NCI-H128 (cell line): ENCODE data around the gene HPN.

Experiments used
- DNase-seq: peaks from one replicate; lab custom pipeline; 2025; ENCODE audit not compliant: unreplicated experiment; lab: John Stamatoyannopoulos, UW

Gene HPN

DNA sequence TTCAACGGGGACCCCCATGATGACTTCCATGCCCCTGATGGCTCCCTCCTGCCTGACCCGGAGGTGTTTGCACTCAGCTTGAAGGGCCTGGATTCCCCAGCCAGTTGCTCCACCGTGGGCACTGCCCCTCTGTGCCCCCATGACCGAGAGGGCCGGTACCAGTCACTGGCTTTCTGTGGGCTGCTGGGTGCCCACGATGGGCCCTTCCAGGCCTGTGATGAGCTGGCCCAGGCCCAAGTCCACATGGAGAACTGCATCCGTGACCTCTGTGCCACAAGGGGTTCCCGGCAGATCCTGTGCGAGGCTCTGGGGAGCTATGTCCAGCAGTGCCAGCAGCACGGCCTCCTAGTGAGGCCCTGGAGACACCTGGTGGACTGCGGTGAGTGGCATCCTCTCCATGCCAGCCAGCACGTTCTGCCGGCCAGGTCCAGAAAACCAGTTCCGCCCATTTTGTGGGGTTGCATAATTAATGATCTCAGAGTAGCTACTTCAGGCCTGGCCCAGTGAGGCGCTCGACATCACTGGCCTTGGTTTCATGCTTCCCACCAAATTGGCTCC is 39.2 kb downstream of the HPN start:
- no peak for DNase-seq

DNA sequence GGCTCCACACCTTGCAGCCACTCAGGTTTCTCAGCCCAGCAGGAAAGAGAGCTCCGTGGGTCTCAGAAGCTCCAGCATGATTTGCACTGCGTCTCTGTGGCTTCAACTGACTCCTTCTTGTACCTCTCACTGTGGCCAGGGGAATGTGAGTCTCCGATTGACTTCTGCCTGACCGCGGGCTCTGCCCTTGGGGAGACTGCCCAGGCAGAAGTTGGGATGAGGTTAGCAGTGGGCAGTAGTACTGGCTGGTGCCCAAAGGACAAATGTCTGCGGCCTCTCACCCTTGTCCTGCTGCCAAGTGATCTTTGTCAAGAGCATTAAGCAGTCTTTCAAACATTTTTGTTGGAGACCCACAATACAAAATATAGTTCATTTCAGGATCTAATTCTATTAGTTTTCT is 39.7 kb downstream of the HPN start:
- no peak for DNase-seq

DNA sequence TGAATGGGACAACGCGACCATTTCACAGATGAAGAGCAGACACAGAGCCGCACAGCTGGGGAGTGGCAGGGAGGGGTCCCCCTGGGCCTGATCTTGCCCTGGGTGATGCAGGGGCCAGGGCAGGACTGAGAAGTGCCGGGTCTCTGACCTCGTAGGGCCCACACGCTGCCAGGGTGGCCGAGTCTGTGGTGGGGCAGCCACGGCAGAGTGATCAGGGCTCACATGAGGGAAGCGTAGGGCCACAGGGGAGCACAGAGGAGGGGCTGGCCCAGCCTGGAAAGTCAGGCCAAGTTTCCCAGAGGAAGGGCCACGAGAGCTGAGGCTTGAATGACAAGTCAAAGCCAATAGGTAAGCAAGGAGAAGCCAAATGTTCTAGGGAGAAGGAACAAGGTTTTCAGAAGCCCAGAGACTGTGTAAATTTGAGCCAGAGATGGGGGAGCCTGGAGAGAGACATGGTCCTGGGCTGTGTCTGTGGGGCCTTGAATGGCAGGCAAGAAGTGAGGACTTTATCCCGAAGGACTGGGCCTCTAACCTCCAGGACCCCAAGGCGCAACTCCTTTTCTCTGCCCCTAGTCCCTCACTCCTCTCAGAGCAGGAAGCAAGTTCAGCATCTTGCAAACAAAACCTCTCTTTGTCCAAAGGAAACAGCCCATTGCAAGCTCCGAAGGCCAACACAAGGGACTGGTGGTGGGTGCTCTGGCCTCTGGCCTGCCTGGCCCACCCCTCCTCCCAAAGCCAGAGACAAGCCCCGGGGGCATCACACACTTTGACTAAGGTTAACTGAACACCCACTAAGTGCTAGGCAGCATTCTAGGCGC is 42.4 kb downstream of the HPN start:
- DNase-seq: no peak

DNA sequence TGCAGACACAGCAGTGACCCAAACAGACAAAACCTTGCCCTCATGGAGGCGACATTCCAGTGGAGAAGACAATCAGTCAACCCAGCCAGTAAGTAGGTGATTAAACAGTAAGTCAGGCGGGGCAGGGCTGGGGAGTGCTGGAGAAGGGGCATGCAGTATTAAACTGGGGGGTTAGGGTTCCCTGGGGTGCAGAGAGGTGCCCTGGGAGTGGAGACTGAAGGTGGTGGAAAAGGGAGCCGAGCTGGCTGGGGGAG is 42.9 kb downstream of the HPN start:
- DNase-seq: no peak

DNA sequence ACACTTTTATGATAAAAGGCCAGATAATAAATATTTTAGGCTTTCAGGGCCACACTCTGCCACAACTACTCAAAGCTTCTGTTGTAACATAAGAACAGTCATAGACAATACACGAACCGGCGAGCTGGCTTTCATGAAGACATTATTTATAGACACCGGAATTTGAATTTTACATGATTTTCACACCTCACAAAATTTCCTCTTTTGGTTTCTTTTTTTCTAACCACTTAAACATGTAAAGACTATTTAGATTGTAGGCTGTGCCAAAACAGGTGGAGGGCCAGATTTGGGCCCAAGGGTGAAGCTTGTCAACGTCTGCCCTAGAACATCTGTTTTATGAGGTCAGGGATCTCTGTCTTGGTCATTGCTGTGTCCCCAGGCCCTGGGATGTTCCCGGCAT is 44.4 kb downstream of the HPN start:
- no peak for DNase-seq

DNA sequence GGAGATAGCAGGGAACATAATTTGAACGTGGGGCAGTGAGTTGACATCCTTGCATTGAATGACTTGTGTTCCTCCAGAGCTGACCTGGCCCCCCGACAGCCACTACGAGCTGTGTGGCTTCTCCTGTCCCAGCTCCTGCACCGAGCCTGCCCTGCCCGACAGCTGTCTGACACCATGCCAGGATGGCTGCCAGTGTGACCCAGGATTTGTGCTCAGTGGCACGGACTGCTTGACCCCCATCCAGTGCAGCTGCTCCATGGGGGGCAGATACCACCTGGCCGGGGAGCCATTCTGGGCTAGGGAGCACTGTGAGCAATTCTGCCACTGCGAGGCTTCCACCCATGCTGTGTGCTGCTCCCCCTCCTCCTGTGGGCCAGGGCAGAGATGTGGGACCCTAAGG is 44.9 kb downstream of the HPN start:
- no peak for DNase-seq

DNA sequence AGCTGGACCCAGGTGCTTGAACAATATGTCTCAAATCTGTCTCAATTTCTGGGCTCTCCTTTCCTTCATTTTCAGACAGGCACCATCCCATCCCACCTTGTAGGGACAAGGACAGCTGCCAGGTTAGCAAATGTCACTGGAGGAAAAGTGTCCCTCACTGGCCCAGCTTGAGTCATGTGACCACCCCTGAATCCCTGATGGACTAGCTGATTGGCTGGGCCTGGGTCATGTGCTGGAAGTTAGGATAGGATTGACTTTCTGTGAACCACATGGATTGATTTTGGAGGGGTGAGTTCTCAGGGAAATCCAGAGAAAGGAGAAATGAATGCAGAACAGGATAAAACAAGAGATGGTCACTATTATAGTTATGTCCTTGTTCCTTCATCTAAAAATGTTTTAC is 45.9 kb downstream of the HPN start:
- no peak for DNase-seq

DNA sequence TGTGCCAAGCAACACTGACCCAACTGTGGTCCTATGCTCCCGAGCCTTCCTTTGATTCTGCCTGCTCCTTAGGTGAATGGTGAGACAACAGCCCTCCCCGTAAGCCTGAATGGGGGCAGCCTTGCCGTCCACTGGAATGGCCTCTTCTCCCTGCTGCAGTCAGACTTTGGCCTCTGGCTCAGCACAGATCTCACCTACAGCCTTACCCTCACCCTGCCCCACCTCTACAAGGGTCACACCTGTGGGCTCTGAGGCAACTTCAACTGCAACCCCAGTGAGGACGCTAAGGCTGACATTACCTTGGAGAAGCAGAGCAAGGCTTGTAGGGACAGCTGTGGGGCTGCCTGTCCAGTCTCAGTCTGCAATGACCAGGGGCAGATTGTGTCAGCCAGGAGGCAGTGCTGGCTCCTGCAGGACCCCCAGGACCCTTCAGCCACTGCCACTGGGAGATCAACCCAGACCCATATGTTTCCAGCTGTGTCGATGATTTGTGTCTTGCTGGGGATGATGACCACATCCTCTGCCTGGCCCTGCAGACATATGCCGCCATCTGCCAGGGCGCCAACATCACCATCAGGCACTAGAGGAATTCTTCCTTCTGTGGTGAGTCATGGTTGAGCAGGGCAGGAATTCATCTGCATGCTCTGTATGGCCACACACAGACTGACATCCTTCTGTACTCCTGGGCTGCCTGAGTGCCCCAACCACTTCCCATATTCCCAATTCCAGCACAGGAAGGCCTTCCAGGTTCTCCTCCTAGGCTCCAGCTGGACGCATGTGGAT is 46.8 kb downstream of the HPN start:
- DNase-seq: no peak

DNA sequence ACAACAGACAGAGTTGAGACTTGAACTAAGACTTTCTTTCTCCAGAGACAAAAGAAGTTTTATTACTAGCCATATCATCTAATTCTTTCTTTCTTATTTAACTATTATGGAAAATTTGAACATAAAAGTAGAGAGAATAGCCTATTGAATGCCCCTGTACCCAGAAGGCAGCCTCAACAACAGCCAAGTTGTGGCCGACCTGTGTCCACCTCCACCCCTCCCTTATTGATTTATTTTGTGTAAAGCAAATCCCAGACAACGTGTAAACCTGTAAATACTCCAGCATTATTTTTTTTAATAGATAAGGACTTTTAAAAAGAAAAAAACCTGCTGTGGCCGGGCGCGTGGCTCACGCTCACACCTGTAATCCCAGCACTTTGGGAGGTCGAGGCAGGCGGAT is 48.0 kb downstream of the HPN start:
- no peak for DNase-seq

DNA sequence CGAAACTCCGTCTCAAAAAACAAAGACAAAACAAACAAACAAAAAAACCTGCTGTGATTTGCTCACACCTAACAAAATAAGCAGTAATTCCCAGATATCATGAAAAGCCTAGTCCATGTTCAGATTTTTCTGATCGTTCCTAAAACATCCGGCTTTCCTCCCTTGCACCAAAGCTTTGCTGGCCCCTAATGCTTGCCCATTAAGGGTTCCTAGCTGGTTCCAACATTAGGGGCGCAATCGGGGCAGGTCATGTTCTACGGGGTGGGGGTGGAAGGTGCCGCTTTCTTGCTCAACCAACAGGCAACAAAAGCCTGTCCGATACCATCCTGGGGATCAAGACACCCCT is 48.6 kb downstream of the HPN start:
- no peak for DNase-seq

DNA sequence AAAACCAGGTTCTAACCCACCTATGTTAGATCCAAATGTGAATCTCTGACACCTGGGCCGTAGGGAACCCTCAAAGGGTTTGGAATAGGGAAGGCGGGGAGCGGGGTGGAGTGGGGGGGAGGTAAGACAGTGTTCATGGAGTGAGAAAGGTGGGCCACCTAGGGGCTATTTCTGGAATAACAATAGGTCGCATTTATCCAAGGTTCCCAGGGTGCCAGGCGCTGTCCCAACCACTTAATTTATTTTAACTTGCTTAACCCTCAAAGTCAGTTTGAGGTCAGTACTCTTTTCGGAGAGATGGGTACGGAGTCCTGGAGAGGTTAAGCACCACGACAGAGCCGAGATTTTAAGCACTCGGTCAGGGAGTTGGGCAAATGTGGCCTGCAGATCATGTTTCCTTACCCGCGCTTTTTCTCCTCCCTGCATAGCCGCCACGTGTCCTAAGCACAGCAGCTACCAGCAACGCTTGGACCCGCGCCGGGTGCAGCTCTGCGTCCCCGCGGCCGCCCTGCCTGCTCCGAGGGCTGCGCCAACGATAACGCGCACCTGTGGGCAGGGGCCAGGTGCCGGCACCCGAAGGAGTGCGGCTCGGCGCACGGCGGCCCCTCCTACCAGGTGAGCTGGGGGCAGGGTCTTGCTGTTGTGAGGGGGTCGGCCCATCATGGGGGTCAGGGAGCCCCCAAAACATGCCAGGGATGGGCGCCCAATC is 49.1 kb downstream of the HPN start:
- no peak for DNase-seq

DNA sequence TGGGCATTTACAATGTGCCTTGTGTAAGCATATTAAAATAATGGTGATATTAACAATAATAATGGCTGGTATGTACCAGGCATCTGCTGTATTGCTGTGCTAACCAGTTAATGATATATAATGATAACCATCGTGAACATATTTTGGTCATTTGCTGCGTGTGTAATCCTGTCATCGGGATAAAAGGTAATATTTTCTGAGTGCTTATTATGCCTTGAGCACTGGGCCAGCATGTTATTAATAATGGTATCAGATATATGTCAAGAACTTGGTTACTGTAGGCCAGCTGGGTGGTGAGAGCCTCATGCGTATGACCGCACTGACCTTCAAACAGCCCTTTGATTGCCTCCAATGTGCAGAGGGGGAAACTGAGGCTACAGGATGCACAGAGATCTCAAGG is 51.9 kb downstream of the HPN start:
- no peak for DNase-seq

DNA sequence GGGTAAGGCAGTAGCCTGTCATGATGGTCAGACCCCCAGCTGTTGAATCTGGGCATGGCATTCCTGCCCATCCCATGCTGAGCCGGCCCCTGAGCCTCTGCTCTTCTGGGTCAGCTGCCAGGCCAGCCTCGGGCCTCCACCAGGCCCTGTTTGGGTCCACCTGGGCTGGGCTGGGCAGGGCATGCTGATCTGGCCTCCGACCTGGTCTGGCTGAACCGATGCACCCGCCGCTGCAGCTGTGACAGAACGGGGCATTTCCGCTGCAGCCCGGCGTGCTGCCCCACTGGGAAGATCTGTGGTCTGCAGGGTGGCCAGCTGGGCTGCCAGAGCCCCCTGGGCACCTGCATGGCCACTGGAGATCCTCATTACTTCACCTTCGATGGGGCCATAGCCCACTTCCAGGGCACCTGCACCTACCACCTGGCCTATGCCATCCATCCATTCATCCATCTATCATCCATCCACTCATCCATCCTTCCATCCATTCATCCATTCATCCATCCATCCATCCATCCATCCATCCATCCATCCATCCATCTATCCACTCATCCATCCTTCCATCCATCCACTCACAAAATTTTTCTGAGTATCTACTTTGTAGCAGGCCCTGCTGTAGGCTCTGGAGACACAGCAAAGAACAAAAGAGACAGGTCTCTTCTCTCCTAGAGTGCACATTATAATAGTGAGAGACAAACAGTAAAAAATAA is 52.6 kb downstream of the HPN start:
- no peak for DNase-seq

DNA sequence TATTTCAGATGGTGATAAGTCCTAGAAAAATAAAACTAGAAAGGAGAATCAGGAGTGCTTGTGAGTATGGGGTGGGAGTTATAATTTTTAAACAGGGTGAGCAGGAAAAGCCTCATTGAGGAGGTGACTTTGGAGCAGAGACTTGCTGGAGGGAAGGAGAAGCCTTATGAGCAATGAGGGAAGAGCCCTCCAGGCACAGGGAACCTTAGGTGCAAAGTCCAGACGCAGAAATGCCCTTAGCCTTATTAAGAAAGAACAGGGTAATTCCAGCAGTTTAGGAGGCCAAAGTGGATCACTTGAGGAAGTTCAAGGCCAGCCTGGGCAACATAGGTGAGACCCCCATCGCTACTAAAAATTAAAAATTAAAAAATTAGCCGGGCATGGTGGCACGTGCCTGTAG is 53.1 kb downstream of the HPN start:
- no peak for DNase-seq

DNA sequence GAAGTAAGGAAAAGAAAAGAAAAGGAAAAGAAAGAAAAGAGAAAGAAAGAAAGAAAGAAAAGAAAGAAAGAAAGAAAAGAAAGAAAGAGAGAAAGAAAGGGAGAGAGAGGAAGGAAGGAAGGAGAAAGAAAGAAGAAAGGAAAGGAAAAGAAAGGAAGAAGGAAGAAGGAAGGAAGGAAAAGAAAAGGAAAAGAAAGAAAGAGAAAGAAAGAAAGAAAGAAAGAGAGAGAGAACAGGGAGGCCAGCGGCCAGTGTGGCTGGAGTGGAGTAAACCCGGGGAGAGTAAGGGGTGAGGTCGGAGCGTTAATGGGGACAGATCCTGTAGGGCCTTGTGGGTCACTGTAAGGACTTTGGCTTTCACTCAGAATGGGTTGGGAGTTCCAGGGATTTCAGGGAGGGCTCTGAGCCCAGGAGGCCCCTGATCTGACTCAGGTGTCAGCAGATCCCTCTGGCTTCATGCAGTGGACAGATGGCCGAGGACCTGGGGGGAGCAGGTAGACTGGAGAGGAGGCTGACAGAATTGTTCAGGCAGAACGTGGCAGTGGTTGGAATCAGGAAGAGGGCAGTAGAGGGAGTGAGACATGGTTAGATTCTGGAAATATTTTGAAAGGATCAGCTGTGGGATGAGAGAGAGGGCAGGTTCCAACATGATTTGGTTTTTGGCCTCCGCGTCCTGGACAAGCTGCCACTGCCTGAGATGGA is 54.3 kb downstream of the HPN start:
- DNase-seq: no peak

DNA sequence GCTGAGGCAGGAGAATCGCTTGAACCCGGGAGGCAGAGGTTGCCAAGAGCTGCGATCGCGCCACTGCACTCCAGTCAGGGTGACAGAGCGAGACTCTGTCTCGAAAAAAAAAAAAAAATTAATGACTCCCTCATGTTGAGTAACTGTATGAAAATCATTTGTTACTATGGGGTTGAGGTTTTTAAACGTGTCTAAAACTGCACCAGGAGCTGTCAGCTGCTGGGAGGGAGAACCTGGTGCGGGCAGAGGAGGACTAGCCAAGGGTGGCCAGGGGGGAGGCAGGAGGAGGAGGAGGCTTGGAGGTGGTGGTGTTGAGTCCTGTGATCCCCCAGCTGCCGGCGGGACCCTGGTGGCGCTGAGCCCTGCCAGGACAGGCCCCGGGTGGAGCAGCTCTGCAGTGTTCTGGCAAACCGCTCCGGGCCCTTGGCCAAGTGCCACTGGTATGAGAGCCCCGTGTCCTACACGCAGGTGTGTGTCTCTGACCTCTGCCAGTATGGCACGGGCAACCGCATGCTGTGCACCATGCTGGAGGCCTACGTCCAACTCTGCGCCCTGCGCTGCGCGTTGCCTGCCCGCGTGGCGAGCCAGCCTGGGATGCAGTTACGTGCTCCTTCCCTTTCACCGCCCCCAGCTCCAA is 57.0 kb downstream of the HPN start:
- DNase-seq: no peak

DNA sequence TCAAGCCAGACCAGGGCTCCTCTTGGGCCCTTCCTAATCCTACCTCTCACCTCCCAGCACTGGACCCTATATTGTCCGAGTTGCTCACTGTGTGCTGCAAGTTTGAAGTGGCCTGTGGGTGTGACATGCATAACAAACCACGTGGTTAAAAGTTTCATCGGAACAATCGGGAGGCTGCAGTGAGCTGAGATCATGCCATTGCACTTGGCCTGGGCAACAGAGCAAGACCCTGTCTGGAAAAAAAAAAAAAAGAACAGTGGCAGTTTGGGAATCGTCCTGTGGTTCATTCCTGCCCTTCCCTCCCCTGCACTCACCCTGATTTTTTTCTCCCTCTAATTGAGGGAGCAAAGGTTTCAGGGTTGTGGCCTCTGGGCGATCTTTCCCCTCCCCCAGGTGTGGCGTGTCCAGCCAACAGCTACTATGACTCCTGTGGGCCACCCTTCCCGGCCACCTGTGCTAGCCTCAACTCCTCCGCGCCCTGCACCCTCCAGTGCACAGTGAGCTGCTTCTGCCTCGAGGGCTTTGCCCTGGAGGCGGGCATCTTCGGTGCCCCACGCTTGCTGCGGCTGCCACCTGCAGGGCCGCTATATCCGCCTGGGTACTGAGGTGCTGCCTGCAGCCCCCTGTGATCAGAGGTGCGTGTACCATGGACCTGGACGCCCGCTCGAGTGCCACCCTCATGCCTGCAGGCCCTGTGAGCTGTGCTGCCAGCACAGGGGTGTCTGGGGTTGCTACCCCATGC is 57.8 kb downstream of the HPN start:
- DNase-seq: no peak

DNA sequence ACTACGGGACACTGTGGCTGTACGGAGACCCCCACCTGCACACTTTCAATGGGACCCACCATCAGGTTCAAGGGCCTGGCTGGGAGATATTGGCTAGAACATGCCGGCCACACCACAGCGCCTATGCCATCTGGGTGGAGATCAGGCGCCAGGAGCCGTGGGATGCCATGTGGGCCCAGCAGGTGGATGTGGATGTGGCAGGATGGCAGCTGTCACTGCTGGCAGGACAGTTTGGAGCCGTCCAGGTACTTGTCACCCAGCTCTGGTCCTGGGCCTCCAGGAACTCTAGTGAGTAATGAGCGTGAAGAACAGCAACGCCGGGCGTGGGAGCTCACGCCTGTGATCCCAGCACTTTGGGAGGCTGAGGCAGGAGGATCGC is 58.4 kb downstream of the HPN start:
- DNase-seq: no peak

DNA sequence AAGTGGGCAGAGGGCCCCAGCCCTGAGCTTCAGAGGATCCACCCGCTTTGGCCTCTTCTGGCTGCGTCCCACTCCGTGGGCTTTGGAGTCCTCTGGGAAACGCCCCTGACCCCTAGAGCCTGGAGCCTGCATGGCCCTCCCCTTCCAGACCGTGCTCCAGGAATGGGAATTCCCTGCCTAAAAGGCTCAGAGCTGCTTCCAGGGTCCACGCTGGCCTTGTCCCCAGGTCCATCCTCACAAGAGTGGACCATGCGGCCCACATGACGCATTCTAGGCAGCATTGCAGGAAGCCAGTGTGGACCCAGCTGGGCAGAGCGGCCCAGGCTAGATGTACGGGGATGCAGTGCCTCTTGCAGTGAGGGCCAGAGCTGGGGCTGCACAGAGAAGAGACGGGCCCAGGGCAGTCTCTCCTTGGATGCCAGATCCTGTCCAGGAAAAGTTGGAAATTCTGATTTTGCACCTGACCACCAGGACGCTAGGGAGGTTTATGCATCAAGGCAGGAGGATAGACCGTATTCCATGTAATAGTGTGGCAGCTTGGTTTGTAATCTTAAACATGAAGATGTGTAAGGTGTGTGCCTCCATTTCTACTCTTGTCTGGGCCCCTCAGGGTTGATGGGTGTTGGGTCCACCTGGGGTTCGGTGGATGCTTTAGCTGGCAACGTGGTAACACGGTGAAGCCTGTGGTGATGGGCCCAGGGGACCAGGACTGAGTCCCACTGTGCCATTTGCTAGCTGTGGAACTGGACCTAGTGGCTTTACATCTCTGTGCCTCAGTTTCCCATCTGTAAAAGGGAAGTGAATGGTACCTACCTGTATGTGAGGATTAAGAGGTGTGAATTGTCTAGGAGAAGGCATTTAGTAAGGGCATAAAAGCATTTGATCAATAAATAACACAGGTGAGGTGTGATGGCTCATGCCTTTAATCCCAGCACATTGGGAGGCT is 59.3 kb downstream of the HPN start:
- DNase-seq: no peak
